Heart right ventricle (tissue), 16 donors: ENCODE measurements around the gene GNG12. TPM values are rescaled to one million over a fixed set of nuclear protein-coding genes. Genes with fewer than 3 reads are reported as not detected.

Experiments used
- ATAC-seq, 8 donors: fragments of 200-7000 bp; cut with Tn5 transposase; one replicate each; pipeline ENCODE4 v1.9.1; 2020; ENCODE audit warnings: mild to moderate bottlenecking in 8 of 8, moderate library complexity in 8 of 8, moderate number of reproducible peaks in 1 of 8
- DNase-seq, 2 donors: peaks; one replicate each; pipeline ENCODE4 v3.0.0-alpha.2; 2020
- H3K27ac ChIP-seq, 10 donors: fragments of 200-600 bp; sonication (generic) in 2 of 10; one replicate each; pipeline versions ENCODE4 v1.5.0 to v1.8.0; 2020 to 2022; ENCODE audit warnings: mild to moderate bottlenecking in 3 of 10
- H3K27me3 ChIP-seq, 7 donors: fragments of 200-600 bp; one replicate each; pipeline ENCODE4 v1.8.0; 2021 to 2022; ENCODE audit warnings: mild to moderate bottlenecking in 2 of 7
- H3K36me3 ChIP-seq, 9 donors: fragments of 200-600 bp; sonication (generic) in 1 of 9; one replicate each; pipeline versions ENCODE4 v1.5.0 to v1.8.0; 2020 to 2022; ENCODE audit warnings: mild to moderate bottlenecking in 2 of 9
- H3K4me1 ChIP-seq, 9 donors: fragments of 200-600 bp; sonication (generic) in 1 of 9; one replicate each; pipeline versions ENCODE4 v1.5.0 to v1.8.0; 2020 to 2022; ENCODE audit warnings: mild to moderate bottlenecking in 4 of 9
- H3K4me3 ChIP-seq, 10 donors: fragments of 200-600 bp; sonication (generic) in 2 of 10; one replicate each; pipeline versions ENCODE4 v1.5.0 to v1.8.0; 2020 to 2022; ENCODE audit warnings: mild to moderate bottlenecking in 7 of 10, moderate library complexity in 2 of 10
- H3K9me3 ChIP-seq, 11 donors: fragments of 200-600 bp in 10 of 11; sonication (generic) in 2 of 11; one replicate each; pipeline versions ENCODE4 v1.5.0 to v1.8.0; 2013 to 2022; ENCODE audit warnings: mild to moderate bottlenecking in 2 of 11, control low read depth in 1 of 11, moderate library complexity in 1 of 11
- CTCF ChIP-seq, 9 donors: fragments of 200-600 bp; sonication (generic) in 2 of 9; IDR thresholded peaks; one replicate each; pipeline versions ENCODE4 v1.5.0 to v1.8.0; 2021 to 2022; ENCODE audit warnings: antibody characterized with exemption in 9 of 9, mild to moderate bottlenecking in 5 of 9, moderate library complexity in 1 of 9
- WGBS, 2 donors: extraction: QIAGEN DNeasy Blood & Tissue Kit; methylation state at CpG; one replicate each; pipeline ENCODE4 v1.1.7; 2013; ENCODE audit warnings: inconsistent platforms in 1 of 2; 5-methylcytosine and 5-hydroxymethylcytosine counted together
- intact Hi-C, 10 donors: fragments of 100-400 bp; cut with DNase I; formaldehyde crosslinking; loops; one replicate each; pipeline versions ENCODE4 v1.11.1 to v1.14.2; 2022
- polyA plus RNA-seq, 2 donors: library from polyadenylated mRNA; stranded (reverse); fragments of 200-250 nt; gene quantifications; one replicate each; pipeline ENCODE4 v1.2.3, GENCODE V29; 2013
- total RNA-seq, 10 donors: library from RNA; stranded (reverse); fragmentation: NEBNext Ultra II Directional in 3 of 10; extraction: Animal tissue kit (Norgen Biotek cat#: 25700) in 3 of 10; gene quantifications; one replicate each; pipeline versions ENCODE4 v1.2.1 to v1.2.4, GENCODE V29; 2021 to 2023
- donor health status: Arrhythmogenic right ventricular cardiomyopathy.
- donor health status: ischemic (EF 13 %, LVEDD 7.1; RV severe dilation, severe dysfunction).
- donor health status: healthy with polysubstance abuse.
- donor health status: DM: no; HTN: yes; CAD: no.
- donor health status: DM: no; HTN: no; CAD: no.
- donor health status: ischemic (EF 25% LVEDD 6.9; RV normal size, moderate dysfunction).
- donor health status: ischemic (EF 25% LVEDD 5.7; RV mildly dilated, moderate dysfunction).
- donor health status: healthy.
- donor health status: DM: yes; HTN: yes; CAD: no.
- donor health status: Ischemic cardiomyopathy.
- donor health status: ischemic (EF 35%, LVEDD 5.7; RV mildly dilated, moderate dysfunction).
- donor health status: nonischemic (EF 11% LVEDD 7.7; RV severe dilation, severe dysfunction).
- donor health status: DM: yes; HTN: yes; CAD: no.
- donor health status: PGD.
- donor health status: ischemic (EF 29% LVEDD 5.4; RV normal size, mild dysfunction).
- donor health status: nonischemic (EF 23%, LVEDD 6.1; RV moderate dilation, normal function).

The GNG12 gene
- total and polyA plus RNA-seq, 12 donors, result 8.5 to 49.4 (median 34.5) TPM

- intact Hi-C loops, result loop anchor here in 1 of 10 donors (10.0 kb wide), 1 partner anchor 55 kb away; no protein-coding TSS in a partner anchor
- Histone ChIP-seq H3K4me1 (peaks cover 0 to 18% (median 0%) of the 10 kb centered on the region in 9 donors), H3K9me3 (peaks cover 0 to 7% (median 0%) of the 10 kb centered on the region in 11 donors), H3K4me3 (no peak overlapping the region), H3K27me3 (no peaks in the 10 kb centered on the region), H3K36me3 (no peaks in the 10 kb centered on the region), H3K27ac (no peak overlapping the region)
- 76 to 77% methylated on average over 1 of the region's 1 CpG for WGBS, 2 donors
- no peak for TF ChIP-seq CTCF (IDR thresholded peaks at IDR 0.05)
- ATAC-seq (no peak), DNase-seq (no peak)
These were observed 46.2 kb upstream of the GNG12 start for GRCh38 chr1:67879485-67879884.

DNA sequence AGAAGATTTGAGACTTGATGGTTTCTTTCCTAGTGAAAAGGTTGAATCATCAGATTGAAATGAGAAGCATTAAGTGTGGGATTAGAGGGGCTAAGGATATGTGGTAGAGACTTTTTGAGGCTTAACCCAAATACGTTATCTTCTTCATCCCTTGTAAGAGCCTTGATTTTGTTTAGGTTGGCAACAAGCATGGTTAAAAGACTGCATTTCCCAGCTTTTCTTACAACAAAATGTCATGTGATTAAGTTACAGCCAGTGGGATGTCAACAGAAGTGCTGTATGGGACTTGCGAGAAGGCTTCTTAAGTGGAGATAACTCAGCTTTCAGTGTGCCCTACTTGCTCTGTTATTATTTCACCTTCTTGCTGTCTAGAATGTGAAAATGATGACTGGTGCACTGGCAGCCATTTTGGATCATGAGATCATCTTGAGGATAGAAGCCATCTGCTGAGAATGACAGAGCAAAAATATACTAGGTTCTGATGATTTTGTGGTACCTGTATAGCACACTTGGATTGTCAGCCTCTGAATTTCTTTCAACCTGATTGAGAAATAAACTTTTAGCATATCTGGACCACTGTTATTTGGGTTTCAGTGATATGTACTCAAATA, 41.3 kb upstream of the GNG12 start:
- intact Hi-C loops, result loop anchor here in 1 of 10 donors (10.0 kb wide), 1 partner anchor 60 kb away; no protein-coding TSS in a partner anchor
- Histone ChIP-seq H3K36me3 (no peaks in the 10 kb centered on the region), H3K4me1 (no peaks in the 10 kb centered on the region), H3K4me3 (no peak overlapping the region), H3K9me3 (peaks cover 0 to 9% (median 0%) of the 10 kb centered on the region in 11 donors), H3K27me3 (no peaks in the 10 kb centered on the region), H3K27ac (no peak overlapping the region)
- no peak for DNase-seq
- no peak for TF ChIP-seq CTCF (IDR thresholded peaks at IDR 0.05)
- 90 to 93% methylated on average over 2 of the region's 2 CpGs for WGBS, 2 donors
- no peak for ATAC-seq

GRCh38 chr1:67869233-67869632, 36.0 kb upstream of the GNG12 start:
- DNase-seq (no peak), ATAC-seq (no peak)
- 65 to 73% methylated on average over 1 of the region's 1 CpG for whole genome bisulfite sequencing, 2 donors
- no peaks in the 10 kb centered on the region for H3K9me3 ChIP-seq
- H3K4me1 ChIP-seq, result no peaks in the 10 kb centered on the region
- H3K36me3 ChIP-seq, result no peaks in the 10 kb centered on the region
- TF ChIP-seq CTCF (IDR thresholded peaks at IDR 0.05), result no peak
- no peak overlapping the region for H3K4me3 ChIP-seq
- intact Hi-C loops, result loop anchor here in 1 of 10 donors (10.0 kb wide), 1 partner anchor 126 kb away; no protein-coding TSS in a partner anchor
- H3K27me3 ChIP-seq, result no peaks in the 10 kb centered on the region
- no peak overlapping the region for H3K27ac ChIP-seq

- H3K27me3 ChIP-seq, result no peaks in the 10 kb centered on the region
- peaks cover 0 to 12% (median 0%) of the 10 kb centered on the region in 9 donors for H3K4me1 ChIP-seq
- no peak for TF ChIP-seq CTCF (IDR thresholded peaks at IDR 0.05)
- intact Hi-C loops, result loop anchor here in 1 of 10 donors (10.0 kb wide), 1 partner anchor 131 kb away; no protein-coding TSS in a partner anchor
- 97% methylated on average over 2 of the region's 2 CpGs for WGBS, 2 donors
- peaks cover 0 to 4% (median 0%) of the 10 kb centered on the region in 11 donors for H3K9me3 ChIP-seq
- DNase-seq (no peak), ATAC-seq (no peak)
- no peaks in the 10 kb centered on the region for H3K36me3 ChIP-seq
- H3K4me3 ChIP-seq, result no peak overlapping the region
- H3K27ac ChIP-seq, result no peak overlapping the region
These were observed 30.4 kb upstream of the GNG12 start for GRCh38 chr1:67863637-67864036.
